SK-N-SH treated with all-trans-retinoic acid at 6 μM for 48 hours (cell line): ENCODE results near the gene HPSE.

Source experiments
- ARNTL ChIP-seq: fragments of 450-650 bp; formaldehyde crosslinking; IDR thresholded peaks from 2 replicates; pipeline ENCODE4 v1.5.0; 2020; ENCODE audit warnings: low read depth, mild to moderate bottlenecking, moderate library complexity, borderline replicate concordance
- GLIS3 ChIP-seq: fragments of 250-450 bp; sonication (Bioruptor Pico); IDR thresholded peaks from 2 replicates; pipeline ENCODE4 v1.5.0; 2020; ENCODE audit warnings: mild to moderate bottlenecking, moderate library complexity
- PATZ1 ChIP-seq: fragments of 250-450 bp; sonication (Bioruptor Pico); IDR thresholded peaks from 2 replicates; pipeline ENCODE4 v1.8.0; 2020; ENCODE audit warnings: mild to moderate bottlenecking, moderate library complexity, borderline replicate concordance
- TOX ChIP-seq: fragments of 250-450 bp; sonication (Bioruptor Pico); IDR thresholded peaks from 2 replicates; pipeline ENCODE4 v1.8.0; 2021; ENCODE audit warnings: mild to moderate bottlenecking, moderate library complexity, borderline replicate concordance
- ZNF70 ChIP-seq: fragments of 450-650 bp; formaldehyde crosslinking; IDR thresholded peaks from 2 replicates; pipeline ENCODE4 v1.5.0; 2020; ENCODE audit warnings: mild to moderate bottlenecking, moderate library complexity

- TF ChIP-seq ARNTL (no peak), ZNF70 (no peak), PATZ1 (CRISPR knock-in tag) (no peak), GLIS3 (CRISPR knock-in tag) (no peak), TOX (CRISPR knock-in tag) (no peak)
Measured at GRCh38 chr4:83364312-83364711, 29.7 kb upstream of the HPSE start.
